Measurements from ENCODE around the gene THBS4. TPM values are rescaled to one million over a fixed set of nuclear protein-coding genes. Genes with fewer than 3 reads are reported as not detected.

THBS4 gene
- total RNA-seq, 1 donor from 2014 or later, result 1.4 TPM

- DNase-seq, result no peak
Measured at GRCh38 chr5:80122579-80122978, 87.4 kb downstream of the THBS4 start.

- no peak for DNase-seq
Measured at GRCh38 chr5:80124121-80124918, 89.2 kb downstream of the THBS4 start.

GRCh38 chr5:80125022-80125961, 90.1 kb downstream of the THBS4 start:
- DNase-seq, result no peak

DNA sequence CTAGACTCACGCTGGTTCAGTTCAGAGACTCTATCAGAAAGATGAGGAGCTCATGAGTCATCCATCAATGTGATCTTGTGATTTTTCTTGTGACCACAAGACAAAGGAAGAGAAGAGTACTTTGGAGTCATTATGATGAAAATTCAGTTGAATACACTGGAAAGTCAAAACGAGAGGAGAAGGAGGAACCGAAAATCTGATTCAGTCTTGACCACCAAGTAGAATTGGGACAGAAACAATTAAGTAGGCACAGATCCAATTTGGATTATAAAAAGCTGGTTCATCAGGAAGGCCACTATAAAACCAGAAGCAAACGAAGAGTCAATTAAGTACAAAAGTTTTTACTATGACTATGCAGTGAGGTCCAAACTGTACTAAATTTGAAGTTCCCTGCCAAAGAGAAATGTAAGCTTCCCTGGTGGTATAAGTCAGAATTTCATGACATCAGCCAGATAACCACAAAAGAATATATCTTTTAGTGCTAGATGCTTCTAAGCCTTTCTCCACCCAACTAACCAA, 90.9 kb downstream of the THBS4 start:
- no peak for DNase-seq

- DNase-seq, result no peak
Measured at GRCh38 chr5:80127116-80127552, 92.0 kb downstream of the THBS4 start.

DNA sequence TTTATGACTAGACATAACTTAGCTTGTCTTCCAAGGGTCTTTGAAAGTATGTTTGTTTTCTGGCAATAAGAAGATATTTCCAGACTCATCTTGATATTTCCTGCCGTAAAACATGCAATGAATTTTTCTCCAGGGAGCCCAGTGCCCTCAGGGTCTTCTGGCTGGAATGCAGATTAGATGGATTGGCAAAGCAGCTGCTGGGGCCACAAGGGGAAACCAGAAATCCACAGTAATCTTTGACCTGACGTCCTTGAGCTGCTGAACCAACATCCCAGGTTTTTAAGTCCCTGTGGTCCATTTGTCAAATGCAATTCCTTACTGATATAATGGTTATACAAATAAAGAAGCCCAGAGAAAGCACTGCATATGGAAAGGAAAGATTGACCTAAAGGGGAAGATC, 93.0 kb downstream of the THBS4 start:
- DNase-seq, result no peak

- no peak for DNase-seq
Measured at GRCh38 chr5:80129146-80129545, 94.0 kb downstream of the THBS4 start.

Other genes starting within 250 kb of the THBS4 start
- gene MTX3, start 44.1 kb upstream of the THBS4 start, total RNA-seq, result 7.0 and 8.5 TPM in 2 replicates
- gene SERINC5, start 220.7 kb downstream of the THBS4 start, total RNA-seq, result 14.8 and 16.2 TPM in 2 replicates